ENCODE data around the gene CDCA8. TPM values are rescaled to one million over a fixed set of nuclear protein-coding genes. Genes with fewer than 3 reads are reported as not detected.

CDCA8 gene
- total RNA-seq, 6 experiments from 2014 or later, result 0.31 to 2.2 (median 0.76) TPM

- TF ChIP-seq CTCF (IDR thresholded peaks at IDR 0.05) (no peak), POLR2A (IDR thresholded peaks at IDR 0.05) (no peak)
- no peak for ATAC-seq
- Histone ChIP-seq H3K4me1 (no peaks in the 10 kb centered on the region), H3K27ac (no peak overlapping the region), H3K4me3 (no peak overlapping the region), H3K36me3 (no peaks in the 10 kb centered on the region), H3K9me3 (no peaks in the 10 kb centered on the region), H3K27me3 (no peaks in the 10 kb centered on the region)
- intact Hi-C loops (cut with DNase I), result no loop called here
- WGBS (ENCODE audit: insufficient coverage, low coverage, low lambda C conversion rate, missing lambda C conversion rate), result 5% methylated on average over 7 of the region's 11 CpGs
- DNase-seq, result no peak
Observed at GRCh38 chr1:37752213-37752582, 59.9 kb downstream of the CDCA8 start.

GRCh38 chr1:37752583-37753471, 60.5 kb downstream of the CDCA8 start:
- intact Hi-C loops (cut with DNase I), result no loop called here
- no peaks in the 10 kb centered on the region for H3K27me3 ChIP-seq
- no peaks in the 10 kb centered on the region for H3K4me1 ChIP-seq
- DNase-seq (peak in 2 of 3 donors; percentile 38 to 50), ATAC-seq (peak; percentile 34 to 62 (median 42))
- 3% methylated on average over 16 of the region's 105 CpGs for WGBS (ENCODE audit: insufficient coverage, low coverage, low lambda C conversion rate, missing lambda C conversion rate)
- H3K36me3 ChIP-seq, result no peaks in the 10 kb centered on the region
- no peak overlapping the region for H3K27ac ChIP-seq
- no peaks in the 10 kb centered on the region for H3K9me3 ChIP-seq
- H3K4me3 ChIP-seq, result peak overlapping the region in 1 of 3 donors; percentile 35
- TF ChIP-seq CTCF (IDR thresholded peaks at IDR 0.05) (no peak), POLR2A (IDR thresholded peaks at IDR 0.05) (no peak)

- H3K4me1 ChIP-seq, result no peaks in the 10 kb centered on the region
- H3K27ac ChIP-seq, result no peak overlapping the region
- no peaks in the 10 kb centered on the region for H3K36me3 ChIP-seq
- H3K9me3 ChIP-seq, result no peaks in the 10 kb centered on the region
- TF ChIP-seq CTCF (IDR thresholded peaks at IDR 0.05), result no peak
- no peak for TF ChIP-seq POLR2A (IDR thresholded peaks at IDR 0.05)
- DNase-seq, result no peak
- no peak overlapping the region for H3K4me3 ChIP-seq
- H3K27me3 ChIP-seq, result no peaks in the 10 kb centered on the region
- WGBS (ENCODE audit: insufficient coverage, low coverage, low lambda C conversion rate, missing lambda C conversion rate), result 10% methylated on average over 28 of the region's 52 CpGs
- peak in 1 of 4 donors; percentile 6 for ATAC-seq
- intact Hi-C loops (cut with DNase I), result no loop called here
Observed at GRCh38 chr1:37753473-37754321, 61.4 kb downstream of the CDCA8 start.

- 29% methylated on average over 1 of the region's 1 CpG for WGBS (ENCODE audit: insufficient coverage, low coverage, low lambda C conversion rate, missing lambda C conversion rate)
- Histone ChIP-seq H3K36me3 (no peaks in the 10 kb centered on the region), H3K9me3 (no peaks in the 10 kb centered on the region), H3K27me3 (no peaks in the 10 kb centered on the region), H3K4me1 (no peaks in the 10 kb centered on the region), H3K4me3 (no peak overlapping the region), H3K27ac (no peak overlapping the region)
- no peak for TF ChIP-seq POLR2A (IDR thresholded peaks at IDR 0.05)
- TF ChIP-seq CTCF (IDR thresholded peaks at IDR 0.05), result no peak
- intact Hi-C loops (cut with DNase I), result no loop called here
- DNase-seq (no peak), ATAC-seq (no peak)
Observed at GRCh38 chr1:37755290-37755689, 63.0 kb downstream of the CDCA8 start.

Data from right lobe of liver (tissue), 6 donors.